ENCODE data around the gene DNM3. TPM values are rescaled to one million over a fixed set of nuclear protein-coding genes. Genes with fewer than 3 reads are reported as not detected.

The DNM3 gene
- total and polyA plus RNA-seq, 2 experiments from 2014 or later = 5.2 to 12.2 TPM

- no peaks in the 10 kb centered on the region for H3K36me3 Mint-ChIP-seq (ENCODE audit: low read depth)
- Histone ChIP-seq H3K27ac (ENCODE audit: low read depth) (no peak overlapping the region), H3F3A (replicated peaks; ENCODE audit: low read depth) (no peaks in the 10 kb centered on the region), H3K36me3 (ENCODE audit: insufficient read depth) (no peaks in the 10 kb centered on the region), H3K4me2 (no peak overlapping the region), H4K20me1 (replicated peaks; ENCODE audit: insufficient read depth) (no peaks in the 10 kb centered on the region), H3K4me3 (no peak overlapping the region), H2AFZ (no peak overlapping the region), H3K9me2 (ENCODE audit: insufficient read depth) (no peaks in the 10 kb centered on the region), H3K27me3 (ENCODE audit: insufficient read depth) (no peaks in the 10 kb centered on the region), H3K79me2 (replicated peaks; ENCODE audit: insufficient read depth) (no peaks in the 10 kb centered on the region), H3K4me1 (ENCODE audit: insufficient read depth) (no peaks in the 10 kb centered on the region)
- H3K4me1 Mint-ChIP-seq = no peaks in the 10 kb centered on the region
- H3K27ac Mint-ChIP-seq = no peak overlapping the region
- DNase-seq (ENCODE audit: low spot score) (no peak), ATAC-seq (no peak)
- no peaks in the 10 kb centered on the region for H3K27me3 Mint-ChIP-seq (ENCODE audit: insufficient read depth, low read depth, poor library complexity)
- H3K9me3 Mint-ChIP-seq = no peaks in the 10 kb centered on the region
- TF ChIP-seq ZNF462 (CRISPR knock-in tag; IDR thresholded peaks at IDR 0.05) (no peak), STAT1 (IDR thresholded peaks at IDR 0.05; ENCODE audit: unreplicated experiment) (no peak), ZNF114 (CRISPR knock-in tag; IDR thresholded peaks at IDR 0.05) (no peak), POLR2AphosphoS5 (IDR thresholded peaks at IDR 0.05; ENCODE audit: low read depth) (no peak), ZNF331 (CRISPR knock-in tag; IDR thresholded peaks at IDR 0.05; ENCODE audit: low read depth) (no peak), EZH2phosphoT487 (IDR thresholded peaks at IDR 0.05; ENCODE audit: unreplicated experiment) (no peak), EZH2 (IDR thresholded peaks at IDR 0.05; ENCODE audit: low read depth, unreplicated experiment) (no peak), ETS1 (IDR thresholded peaks at IDR 0.05) (no peak), CREB1 (CRISPR knock-in tag; IDR thresholded peaks at IDR 0.05; ENCODE audit: low read depth) (no peak), REST (IDR thresholded peaks at IDR 0.05; ENCODE audit: unreplicated experiment) (no peak), CTCF (conservative IDR thresholded peaks at IDR 0.05; ENCODE audit: low read depth in 2 of 2) (no peak), JUNB (IDR thresholded peaks at IDR 0.05; ENCODE audit: unreplicated experiment) (no peak)
- H3K4me3 Mint-ChIP-seq = no peak overlapping the region
Measured at GRCh38 chr1:172288581-172288980, 447.3 kb downstream of the DNM3 start.
